ENCODE data around the gene NUDCD3.

GRCh38 chr7:44469461-44470134 lies 20.9 kb downstream of the NUDCD3 start:
- no peak for TF ChIP-seq CTCF (IDR thresholded peaks at IDR 0.05)
- no peak for TF ChIP-seq EZH2 (IDR thresholded peaks at IDR 0.05)
